Chondrocyte (in vitro differentiated cells): ENCODE data around the gene NFYC. TPM values are rescaled to one million over a fixed set of nuclear protein-coding genes. Genes with fewer than 3 reads are reported as not detected.

Experiments used
- DNase-seq: peaks from one replicate; pipeline ENCODE4 v3.0.0; 2021; ENCODE audit warnings: mixed read lengths, low spot score
- H3K27ac Mint-ChIP-seq: one replicate; pipeline ENCODE4 v1.8.0; 2021; ENCODE audit warnings: mild to moderate bottlenecking, moderate library complexity, mixed read lengths; ENCODE audit not compliant: unreplicated experiment
- H3K27me3 Mint-ChIP-seq: 2 replicates; pipeline ENCODE4 v1.8.0; 2021; ENCODE audit warnings: low read depth, mixed read lengths
- H3K36me3 Mint-ChIP-seq: 2 replicates; pipeline ENCODE4 v1.8.0; 2021; ENCODE audit warnings: low read depth, mixed read lengths
- H3K4me1 Mint-ChIP-seq: 2 replicates; pipeline ENCODE4 v1.8.0; 2021; ENCODE audit warnings: low read depth, mild to moderate bottlenecking, mixed read lengths
- H3K4me3 Mint-ChIP-seq: one replicate; pipeline ENCODE4 v1.8.0; 2021; ENCODE audit warnings: mild to moderate bottlenecking, moderate library complexity, mixed read lengths; ENCODE audit not compliant: unreplicated experiment
- H3K9me3 Mint-ChIP-seq: 2 replicates; pipeline ENCODE4 v1.8.0; 2021; ENCODE audit warnings: low read depth, mixed read lengths
- total RNA-seq: library from RNA; stranded (reverse); gene quantifications from 3 replicates; pipeline ENCODE4 v1.2.1, GENCODE V29; 2021
- TF ChIP-seq, protein P1 (sequence below): fragments of 200-600 bp; sonication (generic); IDR thresholded peaks from 2 replicates; pipeline ENCODE4 v1.5.0; 2021; ENCODE audit warnings: antibody characterized with exemption, mild to moderate bottlenecking, moderate library complexity

The NFYC gene
- total RNA-seq, 1 donor from 2014 or later, result 35.8 TPM

DNA sequence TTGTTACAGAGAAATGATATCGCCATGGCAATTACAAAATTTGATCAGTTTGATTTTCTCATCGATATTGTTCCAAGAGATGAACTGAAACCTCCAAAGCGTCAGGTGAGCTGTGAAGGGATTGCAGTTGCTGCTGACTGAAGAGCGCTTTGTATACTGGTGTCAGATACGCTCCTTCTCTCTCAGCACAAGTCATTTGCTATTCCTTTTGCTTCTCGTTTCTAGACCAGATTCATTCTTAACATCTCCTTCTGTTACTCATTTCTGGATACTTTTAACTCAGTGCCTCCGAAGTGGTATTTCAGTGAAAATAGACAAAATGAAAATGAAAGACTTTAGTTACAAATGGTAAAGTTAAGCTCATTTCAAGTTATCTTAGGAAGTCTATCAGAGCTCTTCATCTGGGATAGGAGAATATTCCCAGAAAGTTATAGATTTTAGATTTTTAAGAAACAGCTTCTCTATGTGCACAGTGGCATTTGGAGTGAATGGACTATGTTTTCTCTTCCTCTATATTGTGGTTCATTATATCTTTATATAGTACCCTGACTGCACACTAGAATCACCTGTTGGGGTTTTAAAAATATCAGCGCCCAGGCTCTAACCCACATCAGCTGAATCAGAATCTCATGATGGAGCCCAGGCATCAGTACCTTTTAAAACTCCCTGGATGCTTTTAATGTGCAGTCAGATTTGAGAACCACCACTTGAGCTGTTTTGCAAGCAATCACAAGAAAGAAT is 61.8 kb downstream of the NFYC start:
- TF ChIP-seq, protein P1, sequence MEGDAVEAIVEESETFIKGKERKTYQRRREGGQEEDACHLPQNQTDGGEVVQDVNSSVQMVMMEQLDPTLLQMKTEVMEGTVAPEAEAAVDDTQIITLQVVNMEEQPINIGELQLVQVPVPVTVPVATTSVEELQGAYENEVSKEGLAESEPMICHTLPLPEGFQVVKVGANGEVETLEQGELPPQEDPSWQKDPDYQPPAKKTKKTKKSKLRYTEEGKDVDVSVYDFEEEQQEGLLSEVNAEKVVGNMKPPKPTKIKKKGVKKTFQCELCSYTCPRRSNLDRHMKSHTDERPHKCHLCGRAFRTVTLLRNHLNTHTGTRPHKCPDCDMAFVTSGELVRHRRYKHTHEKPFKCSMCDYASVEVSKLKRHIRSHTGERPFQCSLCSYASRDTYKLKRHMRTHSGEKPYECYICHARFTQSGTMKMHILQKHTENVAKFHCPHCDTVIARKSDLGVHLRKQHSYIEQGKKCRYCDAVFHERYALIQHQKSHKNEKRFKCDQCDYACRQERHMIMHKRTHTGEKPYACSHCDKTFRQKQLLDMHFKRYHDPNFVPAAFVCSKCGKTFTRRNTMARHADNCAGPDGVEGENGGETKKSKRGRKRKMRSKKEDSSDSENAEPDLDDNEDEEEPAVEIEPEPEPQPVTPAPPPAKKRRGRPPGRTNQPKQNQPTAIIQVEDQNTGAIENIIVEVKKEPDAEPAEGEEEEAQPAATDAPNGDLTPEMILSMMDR, result no peak
- no peak for DNase-seq
- Mint-ChIP-seq H3K4me1 (peaks cover 7% of the 10 kb centered on the region), H3K36me3 (peaks cover 39% of the 10 kb centered on the region), H3K27ac (no peak overlapping the region), H3K4me3 (no peak overlapping the region), H3K9me3 (no peaks in the 10 kb centered on the region), H3K27me3 (no peaks in the 10 kb centered on the region)

DNA sequence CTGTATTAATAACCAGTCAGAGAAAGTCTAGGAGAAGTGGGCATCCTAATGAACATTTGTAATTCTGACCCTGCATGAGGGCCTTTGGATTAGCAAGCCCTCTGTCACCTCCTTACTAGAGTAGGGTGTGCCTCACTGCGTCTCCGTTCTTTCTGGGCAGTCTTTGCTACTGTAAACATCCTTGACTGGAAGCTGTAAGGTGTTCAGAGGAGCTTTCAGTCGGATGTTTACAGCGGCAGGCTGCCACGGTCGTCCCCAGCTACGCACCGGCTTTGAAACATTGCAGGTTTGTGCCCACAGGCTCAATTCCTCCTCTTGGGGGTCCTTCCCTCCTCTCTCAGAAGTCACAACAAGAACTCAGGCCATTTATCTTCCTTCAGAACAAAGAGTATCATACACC is 62.7 kb downstream of the NFYC start:
- H3K36me3 Mint-ChIP-seq, result peaks cover 39% of the 10 kb centered on the region
- DNase-seq, result no peak
- H3K4me1 Mint-ChIP-seq, result peaks cover 7% of the 10 kb centered on the region
- H3K27me3 Mint-ChIP-seq, result no peaks in the 10 kb centered on the region
- TF ChIP-seq, protein P1, result no peak
- H3K27ac Mint-ChIP-seq, result no peak overlapping the region
- H3K9me3 Mint-ChIP-seq, result no peaks in the 10 kb centered on the region
- no peak overlapping the region for H3K4me3 Mint-ChIP-seq

DNA sequence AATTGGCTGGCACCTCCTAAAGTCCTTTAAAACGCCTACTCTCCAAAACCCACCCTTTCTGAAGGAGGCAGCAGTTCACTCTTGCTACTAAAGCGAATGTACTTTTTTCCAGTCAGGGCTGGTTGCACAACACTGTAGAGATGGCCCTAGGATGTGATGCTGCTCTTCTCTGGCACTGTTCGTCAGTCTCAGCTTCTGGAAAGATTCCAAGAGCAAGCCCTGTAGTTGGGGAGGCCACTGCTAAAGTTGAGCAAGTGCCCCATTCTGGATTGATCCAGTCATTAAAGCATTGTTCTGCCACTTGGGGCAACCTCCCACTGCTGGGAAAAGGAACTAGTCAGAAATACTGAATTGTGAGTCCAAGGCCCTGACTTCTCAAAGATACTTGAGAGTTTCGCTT is 63.6 kb downstream of the NFYC start:
- no peak for DNase-seq
- no peaks in the 10 kb centered on the region for H3K27me3 Mint-ChIP-seq
- no peak overlapping the region for H3K4me3 Mint-ChIP-seq
- H3K4me1 Mint-ChIP-seq, result peaks cover 7% of the 10 kb centered on the region
- TF ChIP-seq, protein P1, result no peak
- H3K9me3 Mint-ChIP-seq, result no peaks in the 10 kb centered on the region
- H3K27ac Mint-ChIP-seq, result no peak overlapping the region
- peaks cover 42% of the 10 kb centered on the region for H3K36me3 Mint-ChIP-seq

DNA sequence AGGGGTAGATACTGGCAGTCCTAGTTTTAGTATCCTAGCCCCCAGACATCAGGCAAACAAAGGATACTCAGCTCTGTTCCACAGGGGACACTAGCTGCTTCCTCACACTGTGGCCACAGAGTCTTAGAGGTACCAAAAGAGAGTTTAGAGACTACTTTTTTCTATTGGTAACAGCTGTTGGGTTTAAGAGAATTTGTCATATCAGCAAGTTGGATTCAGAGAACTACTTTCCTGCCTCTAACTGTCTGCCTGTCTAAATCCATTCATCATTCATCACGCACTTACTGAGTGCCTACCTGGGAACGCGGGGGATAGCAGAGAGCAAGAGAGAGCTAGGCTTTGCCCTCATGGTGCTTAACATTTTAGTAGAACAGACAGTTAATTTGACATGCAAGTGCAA is 65.0 kb downstream of the NFYC start:
- TF ChIP-seq, protein P1, result no peak
- H3K4me1 Mint-ChIP-seq, result no peaks in the 10 kb centered on the region
- H3K27me3 Mint-ChIP-seq, result no peaks in the 10 kb centered on the region
- H3K27ac Mint-ChIP-seq, result no peak overlapping the region
- no peaks in the 10 kb centered on the region for H3K9me3 Mint-ChIP-seq
- H3K4me3 Mint-ChIP-seq, result no peak overlapping the region
- H3K36me3 Mint-ChIP-seq, result peaks cover 41% of the 10 kb centered on the region
- DNase-seq, result no peak

DNA sequence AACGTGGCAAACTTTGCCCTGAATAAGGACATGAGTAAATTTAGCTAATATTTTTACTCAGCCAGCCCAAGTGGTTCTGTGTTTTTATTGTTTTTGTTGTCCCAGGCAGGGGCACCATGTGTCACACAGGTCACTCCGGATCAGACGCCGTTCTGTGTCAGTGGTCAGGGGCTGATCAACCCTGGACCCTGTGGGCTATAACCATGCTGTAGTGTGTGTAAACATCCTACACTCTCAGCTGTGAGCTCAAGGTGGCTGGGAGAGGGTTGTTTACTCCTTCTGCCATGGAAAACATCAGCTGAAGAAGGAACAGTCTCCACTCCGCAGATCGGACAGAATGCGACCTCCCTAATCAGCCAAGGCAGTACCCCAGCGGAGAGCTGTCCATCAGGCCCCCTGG is 65.6 kb downstream of the NFYC start:
- Mint-ChIP-seq H3K36me3 (peaks cover 38% of the 10 kb centered on the region), H3K27me3 (no peaks in the 10 kb centered on the region), H3K9me3 (no peaks in the 10 kb centered on the region), H3K4me1 (no peaks in the 10 kb centered on the region), H3K4me3 (no peak overlapping the region), H3K27ac (no peak overlapping the region)
- TF ChIP-seq, protein P1, result no peak
- no peak for DNase-seq
